ENCODE data around the gene HAPLN1.

The HAPLN1 gene

GRCh38 chr5:83688281-83688680, 32.4 kb downstream of the HAPLN1 start:
- Histone ChIP-seq H3K4me2 (ENCODE audit: low read length) (no peak overlapping the region), H3K27me3 (ENCODE audit: control insufficient read depth, low read length) (no peaks in the 10 kb centered on the region), H3K27ac (ENCODE audit: low read depth, low read length) (no peak overlapping the region), H3K9me2 (replicated peaks; ENCODE audit: control insufficient read depth, low read length) (no peaks in the 10 kb centered on the region), H3K4me3 (ENCODE audit: low read length) (no peak overlapping the region), H3K9me3 (ENCODE audit: control insufficient read depth, insufficient read depth, low read length) (no peaks in the 10 kb centered on the region), H3K79me2 (ENCODE audit: control insufficient read depth, low read length) (no peaks in the 10 kb centered on the region), H3K36me3 (ENCODE audit: control insufficient read depth, low read length) (no peaks in the 10 kb centered on the region), H3K4me1 (ENCODE audit: control insufficient read depth, low read length) (no peaks in the 10 kb centered on the region), H4K20me1 (ENCODE audit: control insufficient read depth, insufficient read depth, low read depth, low read length) (no peaks in the 10 kb centered on the region), H3F3A (ENCODE audit: control insufficient read depth, insufficient read depth) (no peaks in the 10 kb centered on the region)
- TF ChIP-seq, protein P1, sequence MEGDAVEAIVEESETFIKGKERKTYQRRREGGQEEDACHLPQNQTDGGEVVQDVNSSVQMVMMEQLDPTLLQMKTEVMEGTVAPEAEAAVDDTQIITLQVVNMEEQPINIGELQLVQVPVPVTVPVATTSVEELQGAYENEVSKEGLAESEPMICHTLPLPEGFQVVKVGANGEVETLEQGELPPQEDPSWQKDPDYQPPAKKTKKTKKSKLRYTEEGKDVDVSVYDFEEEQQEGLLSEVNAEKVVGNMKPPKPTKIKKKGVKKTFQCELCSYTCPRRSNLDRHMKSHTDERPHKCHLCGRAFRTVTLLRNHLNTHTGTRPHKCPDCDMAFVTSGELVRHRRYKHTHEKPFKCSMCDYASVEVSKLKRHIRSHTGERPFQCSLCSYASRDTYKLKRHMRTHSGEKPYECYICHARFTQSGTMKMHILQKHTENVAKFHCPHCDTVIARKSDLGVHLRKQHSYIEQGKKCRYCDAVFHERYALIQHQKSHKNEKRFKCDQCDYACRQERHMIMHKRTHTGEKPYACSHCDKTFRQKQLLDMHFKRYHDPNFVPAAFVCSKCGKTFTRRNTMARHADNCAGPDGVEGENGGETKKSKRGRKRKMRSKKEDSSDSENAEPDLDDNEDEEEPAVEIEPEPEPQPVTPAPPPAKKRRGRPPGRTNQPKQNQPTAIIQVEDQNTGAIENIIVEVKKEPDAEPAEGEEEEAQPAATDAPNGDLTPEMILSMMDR (IDR thresholded peaks at IDR 0.05; ENCODE audit: low read depth, low read length, poor library complexity, severe bottlenecking) = no peak
- TF ChIP-seq EZH2phosphoT487 (IDR thresholded peaks at IDR 0.05; ENCODE audit: borderline replicate concordance, low read length) = no peak

DNA sequence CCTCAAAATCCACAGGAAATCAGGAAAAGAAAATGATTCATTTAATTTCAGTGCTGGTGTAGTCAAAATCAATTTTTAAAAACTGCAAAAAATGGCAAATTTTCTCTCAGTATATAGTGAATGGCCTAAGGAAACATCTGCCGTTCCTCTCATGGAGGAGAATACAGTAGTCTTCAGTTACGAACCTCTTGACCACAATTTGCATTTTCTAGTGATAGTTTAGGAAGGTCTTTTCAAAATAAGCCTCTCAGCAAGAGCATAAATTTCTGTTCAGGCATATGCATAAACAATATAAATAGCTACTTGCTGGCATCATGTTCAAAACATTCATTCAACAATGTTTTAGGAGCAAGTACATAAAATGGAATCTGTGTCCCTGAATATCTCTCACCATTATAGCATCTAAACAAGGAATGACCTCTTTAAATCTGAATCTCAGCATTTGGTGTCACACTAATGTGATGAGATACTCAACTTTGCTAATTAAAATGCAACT, 33.5 kb downstream of the HAPLN1 start:
- H4K20me1 ChIP-seq (ENCODE audit: control insufficient read depth, insufficient read depth, low read depth, low read length) = no peaks in the 10 kb centered on the region
- no peaks in the 10 kb centered on the region for H3K27me3 ChIP-seq (ENCODE audit: control insufficient read depth, low read length)
- H3K27ac ChIP-seq (ENCODE audit: low read depth, low read length) = no peak overlapping the region
- H3K4me2 ChIP-seq (ENCODE audit: low read length) = no peak overlapping the region
- H3K4me3 ChIP-seq (ENCODE audit: low read length) = no peak overlapping the region
- H3K79me2 ChIP-seq (ENCODE audit: control insufficient read depth, low read length) = no peaks in the 10 kb centered on the region
- no peaks in the 10 kb centered on the region for H3F3A ChIP-seq (ENCODE audit: control insufficient read depth, insufficient read depth)
- no peaks in the 10 kb centered on the region for H3K4me1 ChIP-seq (ENCODE audit: control insufficient read depth, low read length)
- TF ChIP-seq, protein P1 (IDR thresholded peaks at IDR 0.05; ENCODE audit: low read depth, low read length, poor library complexity, severe bottlenecking) = no peak
- no peak for TF ChIP-seq EZH2phosphoT487 (IDR thresholded peaks at IDR 0.05; ENCODE audit: borderline replicate concordance, low read length)
- no peaks in the 10 kb centered on the region for H3K9me3 ChIP-seq (ENCODE audit: control insufficient read depth, insufficient read depth, low read length)
- no peaks in the 10 kb centered on the region for H3K36me3 ChIP-seq (ENCODE audit: control insufficient read depth, low read length)
- H3K9me2 ChIP-seq (replicated peaks; ENCODE audit: control insufficient read depth, low read length) = no peaks in the 10 kb centered on the region

DNA sequence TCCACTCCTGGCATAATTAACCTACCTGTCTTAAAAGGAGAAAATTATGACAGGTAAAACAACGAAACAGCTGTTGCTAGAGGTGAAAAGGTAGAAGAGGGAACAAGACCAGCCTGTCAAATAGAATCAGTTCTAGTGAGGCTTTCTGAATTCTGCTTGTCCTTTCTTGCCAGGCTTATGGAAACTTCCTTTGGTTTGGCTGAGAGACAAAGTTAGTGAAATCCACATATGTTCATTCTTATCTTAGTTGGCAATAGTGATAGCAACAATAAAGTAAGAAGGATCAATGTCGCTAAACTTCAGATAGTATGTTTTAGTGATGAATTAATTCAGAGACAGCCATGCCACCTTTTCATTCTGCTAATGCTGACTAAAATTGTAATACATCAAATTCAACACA, 34.4 kb downstream of the HAPLN1 start:
- H3K36me3 ChIP-seq (ENCODE audit: control insufficient read depth, low read length) = no peaks in the 10 kb centered on the region
- H3K4me3 ChIP-seq (ENCODE audit: low read length) = no peak overlapping the region
- H3F3A ChIP-seq (ENCODE audit: control insufficient read depth, insufficient read depth) = no peaks in the 10 kb centered on the region
- H3K9me2 ChIP-seq (replicated peaks; ENCODE audit: control insufficient read depth, low read length) = no peaks in the 10 kb centered on the region
- TF ChIP-seq, protein P1 (IDR thresholded peaks at IDR 0.05; ENCODE audit: low read depth, low read length, poor library complexity, severe bottlenecking) = no peak
- no peak for TF ChIP-seq EZH2phosphoT487 (IDR thresholded peaks at IDR 0.05; ENCODE audit: borderline replicate concordance, low read length)
- H3K27me3 ChIP-seq (ENCODE audit: control insufficient read depth, low read length) = no peaks in the 10 kb centered on the region
- no peaks in the 10 kb centered on the region for H3K79me2 ChIP-seq (ENCODE audit: control insufficient read depth, low read length)
- no peak overlapping the region for H3K27ac ChIP-seq (ENCODE audit: low read depth, low read length)
- H4K20me1 ChIP-seq (ENCODE audit: control insufficient read depth, insufficient read depth, low read depth, low read length) = no peaks in the 10 kb centered on the region
- no peaks in the 10 kb centered on the region for H3K9me3 ChIP-seq (ENCODE audit: control insufficient read depth, insufficient read depth, low read length)
- no peaks in the 10 kb centered on the region for H3K4me1 ChIP-seq (ENCODE audit: control insufficient read depth, low read length)
- H3K4me2 ChIP-seq (ENCODE audit: low read length) = no peak overlapping the region
